BE2C (cell line): ENCODE measurements around the gene GABRR2.

Experiments
- DNase-seq: peaks from one replicate; pipeline ENCODE4 v3.0.0-alpha.2; 2020
- H3K27me3 ChIP-seq: fragments of 250-450 bp; sonication (Bioruptor Pico); 2 replicates; pipeline ENCODE4 v1.5.1; 2020; ENCODE audit warnings: mild to moderate bottlenecking
- H3K36me3 ChIP-seq: fragments of 250-450 bp; sonication (Bioruptor Pico); 2 replicates; pipeline ENCODE4 v1.5.1; 2020; ENCODE audit warnings: mild to moderate bottlenecking
- H3K4me1 ChIP-seq: fragments of 250-450 bp; sonication (Bioruptor Pico); 2 replicates; pipeline ENCODE4 v1.5.1; 2020
- H3K4me3 ChIP-seq: 2 replicates; pipeline ENCODE4 v1.5.1; 2011; ENCODE audit warnings: low read depth, low read length
- H3K9me3 ChIP-seq: fragments of 250-450 bp; sonication (Bioruptor Pico); 2 replicates; pipeline ENCODE4 v1.5.1; 2020
- CTCF ChIP-seq: IDR thresholded peaks from 2 replicates; pipeline ENCODE4 v1.5.1; 2012; ENCODE audit warnings: mild to moderate bottlenecking, low read depth, low read length

GABRR2 gene

GRCh38 chr6:89351671-89352277 lies 36.7 kb upstream of the GABRR2 start:
- no peak for TF ChIP-seq CTCF
- Histone ChIP-seq H3K4me1 (peaks cover 6% of the 10 kb centered on the region), H3K27me3 (no peaks in the 10 kb centered on the region), H3K9me3 (no peaks in the 10 kb centered on the region), H3K36me3 (no peaks in the 10 kb centered on the region), H3K4me3 (peak overlapping the region; percentile 93)
- DNase-seq = no peak

- H3K36me3 ChIP-seq = no peaks in the 10 kb centered on the region
- no peak for TF ChIP-seq CTCF
- no peak for DNase-seq
- H3K4me1 ChIP-seq = peaks cover 6% of the 10 kb centered on the region
- no peaks in the 10 kb centered on the region for H3K9me3 ChIP-seq
- peak overlapping the region; percentile 16; the same call in 1 of the 2 replicates for H3K4me3 ChIP-seq
- no peaks in the 10 kb centered on the region for H3K27me3 ChIP-seq
Measured at GRCh38 chr6:89350281-89350966, 35.3 kb upstream of the GABRR2 start.

GRCh38 chr6:89348372-89348771 lies 33.3 kb upstream of the GABRR2 start:
- no peak for TF ChIP-seq CTCF
- H3K4me3 ChIP-seq = no peak overlapping the region
- peaks cover 8% of the 10 kb centered on the region for H3K4me1 ChIP-seq
- no peak for DNase-seq
- no peaks in the 10 kb centered on the region for H3K9me3 ChIP-seq
- H3K27me3 ChIP-seq = no peaks in the 10 kb centered on the region
- H3K36me3 ChIP-seq = no peaks in the 10 kb centered on the region

GRCh38 chr6:89347825-89348224 lies 32.7 kb upstream of the GABRR2 start:
- DNase-seq = no peak
- TF ChIP-seq CTCF = no peak
- Histone ChIP-seq H3K27me3 (no peaks in the 10 kb centered on the region), H3K36me3 (no peaks in the 10 kb centered on the region), H3K4me3 (no peak overlapping the region), H3K4me1 (peaks cover 8% of the 10 kb centered on the region), H3K9me3 (no peaks in the 10 kb centered on the region)

- no peak for DNase-seq
- Histone ChIP-seq H3K4me3 (no peak overlapping the region), H3K9me3 (no peaks in the 10 kb centered on the region), H3K36me3 (peaks cover 6% of the 10 kb centered on the region; the same call in 1 of the 2 replicates), H3K4me1 (peaks cover 8% of the 10 kb centered on the region), H3K27me3 (no peaks in the 10 kb centered on the region)
- no peak for TF ChIP-seq CTCF
Measured at GRCh38 chr6:89346433-89346832, 31.3 kb upstream of the GABRR2 start.

- TF ChIP-seq CTCF = no peak
- Histone ChIP-seq H3K36me3 (peaks cover 28% of the 10 kb centered on the region), H3K4me1 (no peaks in the 10 kb centered on the region; the same call in 1 of the 2 replicates), H3K4me3 (no peak overlapping the region), H3K9me3 (no peaks in the 10 kb centered on the region), H3K27me3 (no peaks in the 10 kb centered on the region)
- DNase-seq = no peak
Measured at GRCh38 chr6:89339565-89339964, 24.5 kb upstream of the GABRR2 start.
